ENCODE data around the gene KCNJ6.

Gene KCNJ6

DNA sequence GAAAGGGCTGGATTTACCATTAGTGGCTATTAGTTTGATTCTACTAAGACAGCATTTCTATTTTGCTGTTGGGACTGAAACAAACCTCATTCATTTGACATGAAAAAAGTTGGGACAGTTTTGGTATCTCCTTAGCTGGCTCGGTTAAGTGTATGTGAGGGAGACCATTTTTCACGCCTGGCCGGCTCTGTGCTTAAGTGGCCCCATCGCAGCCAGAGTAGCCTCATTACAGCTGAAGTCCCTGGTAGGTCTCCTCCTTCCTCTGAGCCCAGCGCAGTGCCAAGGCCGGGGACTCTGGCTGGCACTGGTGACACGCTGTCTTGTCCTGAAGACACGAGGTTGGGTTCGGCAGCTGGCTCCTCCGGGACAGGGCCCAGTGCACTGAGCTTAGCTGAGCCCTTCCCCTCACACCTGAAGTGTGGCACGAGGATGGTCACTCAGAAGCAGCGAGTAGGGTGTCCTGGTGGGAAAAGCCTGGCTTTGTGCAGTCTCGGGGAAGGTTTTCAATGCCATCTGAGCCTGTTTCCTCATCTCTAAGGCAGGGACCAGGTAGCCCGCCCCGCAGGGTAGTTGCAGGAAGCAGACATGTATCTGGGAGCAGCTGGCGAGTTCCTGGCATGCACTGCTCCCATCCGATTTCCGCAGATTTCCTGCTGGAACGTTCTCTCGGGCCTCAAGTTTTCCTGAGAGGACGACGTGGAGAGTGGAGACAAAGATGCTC, 353.2 kb downstream of the KCNJ6 start:
- DNase-seq: no peak

DNA sequence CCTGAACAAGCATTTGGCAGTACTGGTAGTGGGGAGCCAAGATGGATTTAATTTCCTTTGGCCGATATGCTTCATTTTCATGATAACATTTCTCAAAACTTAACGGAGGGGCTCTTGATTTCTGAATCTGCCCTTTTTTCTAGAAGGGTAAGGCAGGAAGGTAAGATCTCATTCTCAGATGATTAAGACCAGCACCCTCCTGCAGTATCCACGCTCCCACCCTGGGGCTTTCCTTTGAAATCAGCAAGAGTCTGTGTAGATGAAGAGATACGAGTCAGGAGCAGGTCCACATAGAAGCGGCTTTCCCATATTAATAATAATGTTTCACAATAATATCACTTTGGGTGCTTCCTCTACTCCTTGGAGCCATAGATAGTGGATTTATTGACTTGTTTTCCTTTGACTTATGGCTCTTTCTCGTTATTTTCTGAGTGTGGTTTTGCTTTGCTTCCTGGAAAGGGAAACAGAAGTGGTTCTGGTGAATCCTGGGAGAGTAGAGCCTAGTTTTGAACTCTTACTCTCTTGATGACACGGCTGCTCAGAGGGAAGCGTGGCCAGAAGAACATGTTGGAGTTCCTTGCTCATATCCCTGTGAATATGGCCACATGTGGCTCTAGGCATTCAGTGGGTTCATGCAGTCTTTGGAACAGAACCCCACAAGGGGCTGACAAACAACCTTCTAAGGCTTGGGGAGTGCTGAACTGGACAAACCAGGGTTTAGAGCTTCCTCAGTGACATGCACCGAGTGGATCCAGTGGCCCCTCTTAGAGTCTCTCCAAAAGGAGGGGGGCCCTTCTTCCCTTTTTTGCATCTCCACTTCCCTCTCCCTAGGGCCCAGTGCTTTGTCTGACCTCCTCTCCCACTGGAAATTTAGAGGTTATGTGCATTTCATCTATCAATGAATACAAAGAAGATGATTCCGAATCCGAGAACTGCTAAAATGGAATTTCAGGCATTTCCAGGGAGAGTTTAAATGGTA, 354.0 kb downstream of the KCNJ6 start:
- no peak for DNase-seq

DNA sequence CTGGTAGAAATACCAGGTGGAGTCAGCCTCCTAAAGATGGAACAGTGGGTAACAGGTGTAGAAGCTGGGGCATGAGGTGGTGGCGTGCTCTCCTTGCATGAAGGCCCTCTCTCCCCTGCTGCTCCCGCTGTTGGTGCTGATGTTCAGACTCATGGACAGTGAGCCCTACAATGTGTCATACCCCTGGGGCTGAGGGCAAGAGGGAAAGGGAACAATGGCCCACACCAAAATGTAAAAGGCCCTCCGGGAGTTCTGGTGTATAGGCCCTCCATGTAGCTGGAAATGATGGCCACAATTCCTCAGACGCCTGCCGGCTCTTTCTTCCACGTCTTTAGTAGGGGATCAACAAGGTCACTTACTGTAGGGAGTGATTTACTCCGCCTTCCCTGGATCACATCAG, 354.8 kb downstream of the KCNJ6 start:
- no peak for DNase-seq

DNA sequence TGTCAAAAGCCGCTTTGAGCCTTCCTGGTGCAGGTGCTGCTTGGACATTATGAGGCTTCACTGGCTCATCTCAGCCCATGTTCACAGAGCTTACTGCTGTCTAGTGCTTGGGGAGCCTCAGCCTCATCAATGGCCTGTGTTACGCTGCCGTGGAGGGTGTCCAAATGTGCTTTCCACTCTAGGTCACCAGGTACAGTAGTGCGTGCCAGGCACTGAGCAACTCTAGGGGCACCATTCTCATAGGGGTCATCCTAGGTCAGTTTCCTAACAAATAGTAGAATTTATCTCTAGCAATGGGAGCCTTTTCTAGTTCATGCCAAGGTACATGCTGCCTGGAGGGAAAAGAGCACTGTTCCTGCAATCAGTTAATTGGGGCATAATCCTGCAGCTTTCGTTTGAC, 355.9 kb downstream of the KCNJ6 start:
- no peak for DNase-seq

DNA sequence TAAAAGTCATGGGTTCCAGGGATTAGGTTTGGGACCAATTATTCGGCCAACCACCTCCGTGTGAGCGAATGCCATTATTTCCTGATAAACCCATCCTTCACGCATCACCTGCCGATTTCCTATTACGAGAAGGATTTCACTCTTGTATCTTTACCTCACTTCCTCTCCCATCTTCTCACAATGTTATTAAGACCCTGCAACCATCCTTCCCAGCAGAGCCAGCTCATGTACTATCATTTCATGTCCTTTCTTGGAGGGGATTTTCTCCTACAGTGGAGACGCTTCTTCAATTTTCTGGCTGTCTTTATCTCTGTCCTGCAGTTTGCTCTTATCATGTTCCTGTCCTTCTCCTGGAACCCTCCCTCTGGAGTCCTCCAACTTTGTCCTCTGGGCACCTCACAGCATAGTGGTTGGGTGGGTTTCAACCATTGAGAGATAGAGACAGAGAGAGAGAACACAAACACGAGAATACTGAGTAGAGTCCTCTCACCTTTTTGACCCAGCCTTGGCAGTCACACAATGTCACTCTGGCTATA, 357.5 kb downstream of the KCNJ6 start:
- no peak for DNase-seq

Measured in amniotic stem cell (primary cell).